ENCODE measurements around the gene CAPNS1. TPM values are rescaled to one million over a fixed set of nuclear protein-coding genes. Genes with fewer than 3 reads are reported as not detected.

The CAPNS1 gene
- polyA plus RNA-seq (ENCODE audit: insufficient read length), result 520 TPM
- long read RNA-seq, donor 1, transcript CAPNS1-201 (11 exons, 1,918 nt), result major isoform, 85 of 195 reads
- long read RNA-seq, donor 1, partial matches to known transcripts, result 74 of 195 reads
- long read RNA-seq, donor 1, other reads (novel, unspliced or antisense), result 36 of 195 reads
- long read RNA-seq, donor 2, transcript CAPNS1-201 (11 exons, 1,918 nt), result major isoform, 74 of 227 reads
- long read RNA-seq, donor 2, partial matches to known transcripts, result 128 of 227 reads
- long read RNA-seq, donor 2, other reads (novel, unspliced or antisense), result 24 of 227 reads
- long read RNA-seq, donor 3, transcript CAPNS1-201 (11 exons, 1,918 nt), result major isoform, 41 of 91 reads
- long read RNA-seq, donor 3, partial matches to known transcripts, result 36 of 91 reads
- long read RNA-seq, donor 3, other reads (novel, unspliced or antisense), result 13 of 91 reads
- long read RNA-seq, donor 4, transcript CAPNS1-201 (11 exons, 1,918 nt), result major isoform, 7 of 7 reads
- long read RNA-seq, donor 4, partial matches to known transcripts, result 0 of 7 reads
- long read RNA-seq, donor 4, other reads (novel, unspliced or antisense), result 0 of 7 reads
- long read RNA-seq, donor 5, transcript CAPNS1-201 (11 exons, 1,918 nt), result major isoform, 98 of 271 reads
- long read RNA-seq, donor 5, partial matches to known transcripts, result 122 of 271 reads
- long read RNA-seq, donor 5, other reads (novel, unspliced or antisense), result 51 of 271 reads
- long read RNA-seq, donor 6, transcript CAPNS1-201 (11 exons, 1,918 nt), result major isoform, 56 of 298 reads
- long read RNA-seq, donor 6, partial matches to known transcripts, result 223 of 298 reads
- long read RNA-seq, donor 6, other reads (novel, unspliced or antisense), result 19 of 298 reads
- long read RNA-seq, donor 7, transcript CAPNS1-201 (11 exons, 1,918 nt), result major isoform, 97 of 409 reads
- long read RNA-seq, donor 7, partial matches to known transcripts, result 271 of 409 reads
- long read RNA-seq, donor 7, other reads (novel, unspliced or antisense), result 39 of 409 reads
- long read RNA-seq, donor 8, transcript CAPNS1-201 (11 exons, 1,918 nt), result major isoform, 26 of 66 reads
- long read RNA-seq, donor 8, partial matches to known transcripts, result 40 of 66 reads
- long read RNA-seq, donor 8, other reads (novel, unspliced or antisense), result 0 of 66 reads

DNA sequence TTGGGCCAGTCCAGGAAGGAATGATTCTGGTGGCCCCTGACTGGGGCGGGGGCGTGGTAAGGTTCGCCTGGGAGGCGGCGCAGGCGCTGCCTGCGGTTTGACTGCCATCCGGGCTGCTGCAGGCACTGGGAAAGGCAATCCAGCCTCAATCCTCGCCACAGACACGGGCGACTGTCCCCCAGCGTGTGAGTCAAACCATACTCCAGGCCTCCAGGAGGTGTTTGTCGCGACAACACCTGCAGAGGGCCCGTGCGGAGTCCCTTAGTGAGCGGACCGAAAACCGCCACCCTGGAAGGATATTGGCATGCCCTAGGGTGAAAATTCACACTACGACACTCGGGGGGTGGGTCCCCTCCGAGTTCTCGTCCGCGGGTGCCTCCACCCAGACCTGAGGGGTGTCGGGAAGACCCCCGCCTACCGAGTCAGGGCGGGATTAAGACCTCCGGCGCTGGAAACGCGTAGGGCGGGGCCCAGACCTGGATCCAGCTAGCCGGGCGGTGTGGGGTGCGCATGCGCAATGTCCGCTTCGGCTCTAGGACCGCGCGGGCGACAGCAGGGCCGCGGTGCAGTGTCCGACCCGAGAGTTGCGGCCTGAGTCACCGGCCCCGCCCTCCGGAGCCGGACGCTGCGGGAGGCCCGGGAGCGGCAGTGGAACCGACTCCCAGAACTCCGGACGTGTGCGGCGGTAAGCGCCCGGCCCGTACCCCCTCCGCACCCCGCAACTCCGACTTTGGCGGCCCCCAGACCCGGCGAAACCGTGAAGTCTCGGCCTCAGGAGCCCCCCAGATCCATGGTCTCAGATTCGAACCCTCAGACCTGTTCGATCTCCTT, at the start of gene CAPNS1:
TSS of gene CAPNS1 (plus strand) at position 594 of the 831 bp plus-strand sequence. CDS start 946 bp downstream, outside the sequence.
- peak; percentile 98 for DNase-seq

GRCh38 chr19:36090910-36091695, 48.8 kb upstream of the CAPNS1 start:
- DNase-seq, result no peak

DNA sequence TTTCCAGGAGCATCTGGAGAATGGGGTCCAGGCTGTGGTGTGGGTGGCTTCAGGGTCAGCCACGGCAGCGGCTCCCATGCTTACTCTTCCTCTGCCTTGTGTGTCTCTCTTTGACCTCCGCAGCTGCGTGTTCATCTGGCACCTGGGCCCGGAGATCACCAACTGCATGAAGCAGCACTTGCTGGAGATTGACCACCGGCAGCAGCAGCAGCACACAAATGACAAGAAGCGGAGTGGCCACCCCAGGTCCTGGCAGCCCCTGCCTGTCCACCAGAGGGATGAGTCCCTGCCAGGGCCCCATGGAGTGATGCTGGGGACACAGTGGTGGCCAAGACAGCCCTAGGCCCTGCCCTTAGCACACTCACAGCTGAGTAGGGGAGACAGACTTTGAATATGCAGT, 47.3 kb upstream of the CAPNS1 start:
- no peak for DNase-seq

DNA sequence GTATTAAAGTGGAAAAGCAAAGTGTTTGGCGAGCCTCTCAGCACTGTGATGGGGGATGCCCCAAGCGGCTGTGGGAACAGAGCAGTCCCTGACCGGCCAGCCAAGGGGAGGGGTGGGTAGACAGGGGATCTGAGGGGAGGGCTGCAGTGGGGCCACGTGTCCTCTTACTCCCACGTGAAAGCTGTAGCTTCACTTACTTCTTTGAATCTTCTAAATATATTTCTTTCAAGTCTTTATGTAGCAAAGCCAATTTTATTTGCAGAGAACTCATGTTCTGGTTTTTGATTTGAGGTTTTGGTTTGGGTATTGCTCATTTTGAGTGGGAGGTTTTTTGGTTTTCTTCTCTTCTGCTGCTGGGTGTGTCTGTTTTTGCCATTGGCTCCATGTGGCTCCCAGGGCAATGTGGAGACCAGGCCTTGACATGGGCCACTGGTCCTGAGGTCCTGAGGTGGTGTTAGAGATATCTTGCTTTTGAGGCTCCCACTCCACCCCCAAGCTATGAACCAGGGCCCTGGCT, 46.7 kb upstream of the CAPNS1 start:
- no peak for DNase-seq

- no peak for DNase-seq
These were observed 46.2 kb upstream of the CAPNS1 start for GRCh38 chr19:36093687-36094086.

DNA sequence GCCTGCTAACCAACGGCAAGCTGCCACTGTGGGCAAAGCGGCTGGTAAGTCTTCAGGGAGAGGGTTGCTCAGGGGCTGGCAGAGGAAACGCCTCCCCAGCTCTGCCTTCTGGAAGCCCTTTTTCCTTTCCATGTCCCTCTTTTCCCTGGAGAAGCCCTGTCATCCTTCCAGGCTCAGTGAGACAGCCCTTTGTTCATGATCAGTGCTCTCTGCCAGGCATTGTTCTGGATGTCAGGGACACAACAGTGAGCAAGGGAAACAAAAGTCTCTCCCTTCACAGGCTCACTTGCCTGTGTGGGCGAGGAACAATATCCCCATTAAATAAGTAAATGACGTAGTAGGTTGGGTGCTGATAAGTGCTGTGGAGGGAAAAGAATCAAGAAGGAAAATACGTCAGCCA, 42.8 kb upstream of the CAPNS1 start:
- no peak for DNase-seq

DNA sequence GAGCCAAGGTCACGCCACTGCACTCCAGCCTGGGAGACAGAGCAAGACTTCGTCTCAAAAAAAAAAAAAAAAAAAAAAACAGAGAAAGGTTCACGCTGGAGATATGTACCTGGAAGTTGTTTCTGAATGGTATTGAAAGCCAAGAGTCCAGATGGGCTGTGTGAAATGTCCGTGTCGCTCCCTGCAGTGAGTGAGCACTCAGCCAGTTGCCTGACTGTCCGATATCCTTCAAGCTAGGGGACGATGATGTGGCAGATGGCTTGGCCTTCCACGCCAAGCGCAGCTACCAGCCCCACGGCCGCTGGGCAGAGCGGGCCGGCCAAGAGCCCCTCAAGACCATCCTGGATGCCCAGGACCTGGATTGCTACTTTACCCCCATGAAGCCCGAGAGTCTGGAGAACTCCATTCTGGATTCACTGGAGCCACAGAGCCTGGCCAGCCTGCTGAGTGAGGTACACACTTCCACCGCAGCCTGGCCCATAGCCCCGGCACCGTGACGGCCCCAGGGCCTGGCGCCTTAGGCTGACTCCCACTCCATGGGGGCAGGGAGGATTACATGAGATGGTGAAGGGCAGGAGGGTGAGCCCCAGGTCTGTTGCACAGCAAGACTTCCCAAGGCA, 40.6 kb upstream of the CAPNS1 start:
- no peak for DNase-seq

DNA sequence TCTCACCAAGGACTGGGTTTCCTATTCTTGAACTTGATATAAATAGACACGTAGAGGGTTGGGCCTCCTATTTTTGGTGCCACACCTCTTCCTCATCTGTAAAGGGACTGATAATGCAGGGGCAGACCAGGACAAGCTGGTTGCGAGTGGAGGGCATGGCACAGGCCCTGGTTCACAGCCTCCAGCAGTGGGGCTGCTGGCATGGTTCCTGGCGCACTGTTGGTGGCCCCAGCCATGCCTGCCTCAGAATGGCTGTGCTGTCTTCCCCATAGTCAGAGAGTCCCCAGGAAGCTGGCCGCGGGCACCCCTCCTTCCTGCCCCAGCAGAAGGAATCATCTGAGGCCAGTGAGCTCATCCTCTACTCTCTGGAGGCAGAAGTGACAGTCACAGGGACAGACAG, 39.4 kb upstream of the CAPNS1 start:
- DNase-seq, result no peak

DNA sequence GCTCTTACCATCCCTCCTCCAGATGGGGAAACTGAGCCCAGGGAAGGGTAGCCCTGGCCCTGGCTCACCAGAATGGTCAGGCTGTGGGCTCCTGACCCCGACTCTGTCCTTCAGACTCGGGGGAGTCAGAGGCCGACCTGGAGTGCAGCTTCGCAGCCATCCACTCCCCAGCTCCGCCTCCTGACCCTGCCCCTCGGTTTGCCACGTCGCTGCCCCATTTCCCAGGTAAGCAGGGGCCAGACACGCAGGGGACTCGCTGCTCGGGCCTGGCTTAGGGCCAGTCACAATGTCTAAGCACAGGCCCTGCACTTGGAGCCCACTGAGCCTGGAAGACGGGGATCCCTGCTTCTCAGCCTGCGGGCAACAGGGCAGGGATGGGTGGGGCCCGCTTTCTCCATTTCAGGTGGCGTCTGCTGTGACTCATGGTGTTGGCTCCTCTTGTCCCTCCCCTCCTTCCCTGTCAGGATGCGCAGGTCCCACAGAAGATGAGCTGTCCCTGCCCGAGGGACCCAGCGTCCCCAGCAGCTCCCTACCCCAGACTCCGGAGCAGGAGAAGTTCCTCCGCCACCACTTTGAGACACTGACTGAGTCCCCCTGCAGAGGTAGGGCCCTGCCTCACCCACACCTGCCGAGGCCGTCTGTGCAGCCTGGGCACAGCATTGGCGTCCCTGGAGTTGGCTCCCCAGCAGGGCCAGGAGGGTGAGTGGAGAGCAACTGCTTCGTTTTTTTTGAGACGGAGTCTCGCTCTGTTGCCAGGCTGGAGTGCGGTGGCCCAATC, 38.1 kb upstream of the CAPNS1 start:
- DNase-seq, result no peak

DNA sequence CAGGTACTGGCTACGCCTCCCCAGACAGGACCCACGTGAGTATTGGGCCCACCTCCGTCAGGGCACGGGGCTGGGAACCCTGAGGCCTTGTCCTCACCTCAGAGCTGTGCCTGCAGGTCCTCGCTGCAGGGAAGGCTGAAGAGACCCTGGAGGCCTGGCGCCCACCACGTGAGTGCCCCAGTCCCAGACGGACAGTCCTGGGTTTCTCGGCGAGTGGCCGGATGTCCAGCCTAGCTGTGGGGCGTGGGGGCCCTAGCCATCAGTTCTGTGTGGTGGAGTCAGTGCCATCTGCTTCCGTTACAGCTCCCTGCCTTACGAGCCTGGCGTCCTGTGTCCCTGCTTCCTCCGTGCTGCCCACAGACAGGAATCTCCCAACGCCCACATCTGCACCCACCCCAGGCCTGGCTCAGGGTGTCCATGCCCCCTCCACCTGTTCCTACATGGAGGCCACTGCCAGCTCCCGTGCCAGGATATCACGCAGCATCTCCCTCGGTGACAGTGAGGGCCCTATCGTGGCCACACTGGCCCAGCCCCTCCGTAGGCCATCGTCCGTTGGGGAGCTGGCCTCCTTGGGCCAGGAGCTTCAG, 36.7 kb upstream of the CAPNS1 start:
- no peak for DNase-seq

DNA sequence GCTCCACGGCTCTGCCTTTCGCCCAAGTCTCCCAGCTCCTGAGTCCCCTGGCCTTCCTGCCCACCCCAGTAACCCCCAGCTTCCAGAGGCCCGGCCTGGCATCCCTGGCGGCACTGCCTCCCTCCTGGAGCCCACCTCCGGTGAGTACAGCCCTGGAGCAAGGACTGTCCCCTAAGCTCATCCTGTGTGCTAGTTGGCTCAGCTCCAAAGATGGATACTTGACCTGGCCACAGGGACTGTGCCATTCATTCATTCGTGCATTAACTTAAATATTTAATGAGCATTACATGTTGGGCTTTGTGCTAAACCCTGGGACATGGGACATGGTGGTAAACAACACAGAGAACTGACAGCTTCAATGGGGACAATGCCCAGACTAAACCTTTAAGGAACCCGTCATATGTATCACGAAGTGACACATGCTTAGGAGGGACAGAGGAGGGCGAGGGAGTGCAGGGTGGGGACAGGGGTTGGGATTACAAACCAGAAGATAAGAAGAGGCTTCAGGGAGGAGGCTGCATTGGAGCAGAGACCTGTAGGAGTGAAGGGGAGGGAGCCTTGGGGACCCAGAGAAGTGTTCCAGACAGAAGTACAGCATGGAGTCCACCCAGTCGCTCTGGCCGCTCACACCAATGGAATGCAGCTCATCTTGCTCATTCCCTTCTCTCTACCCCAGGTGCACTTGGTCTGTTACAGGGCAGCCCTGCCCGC, 35.9 kb upstream of the CAPNS1 start:
- DNase-seq, result no peak

GRCh38 chr19:36106441-36106840, 33.4 kb upstream of the CAPNS1 start:
- DNase-seq, result no peak

GRCh38 chr19:36106991-36107390, 32.9 kb upstream of the CAPNS1 start:
- DNase-seq, result no peak

- DNase-seq, result no peak
These were observed 31.2 kb upstream of the CAPNS1 start for GRCh38 chr19:36108684-36109083.

GRCh38 chr19:36110487-36111199, 29.2 kb upstream of the CAPNS1 start, which contains the start of gene OVOL3:
OVOL3 (plus strand) TSS chr19:36111143; CDS start chr19:36111203, 60 bp downstream.
- no peak for DNase-seq

DNA sequence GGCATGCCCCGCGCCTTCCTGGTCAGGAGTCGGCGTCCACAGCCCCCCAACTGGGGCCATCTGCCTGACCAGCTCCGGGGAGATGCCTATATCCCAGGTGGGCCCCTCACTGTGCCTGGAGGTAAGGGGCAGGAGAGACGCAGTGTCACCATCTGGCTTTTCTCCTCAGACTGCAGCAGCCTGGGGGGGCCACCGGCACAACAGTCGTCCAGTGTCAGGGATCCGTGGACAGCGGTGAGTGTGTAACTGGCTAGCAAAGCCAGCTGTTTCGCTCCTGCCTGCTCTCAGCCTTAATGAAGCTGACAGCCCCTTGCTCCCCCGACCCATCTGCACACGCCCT, 28.7 kb upstream of the CAPNS1 start:
- DNase-seq, result no peak

GRCh38 chr19:36112678-36113077, 27.2 kb upstream of the CAPNS1 start:
- DNase-seq, result no peak
